ENCODE measurements around the gene PRX. TPM values are rescaled to one million over a fixed set of nuclear protein-coding genes. Genes with fewer than 3 reads are reported as not detected.
A peak's percentile ranks its signal among the peaks of the same experiment; 100 is the strongest.

Gene PRX
- total and polyA plus RNA-seq, 9 of the 15 experiments (the other 6 are each of a cell fraction or from before 2014, with no cell fraction given), result 0.65 to 3.5 (median 1.7) TPM; not detected in 2

GRCh38 chr19:40443131-40443999, 30.2 kb upstream of the PRX start (continued):
- TF ChIP-seq ZNF507 (tag; conservative IDR thresholded peaks at IDR 0.05), result no peak
- TF ChIP-seq, protein P1, sequence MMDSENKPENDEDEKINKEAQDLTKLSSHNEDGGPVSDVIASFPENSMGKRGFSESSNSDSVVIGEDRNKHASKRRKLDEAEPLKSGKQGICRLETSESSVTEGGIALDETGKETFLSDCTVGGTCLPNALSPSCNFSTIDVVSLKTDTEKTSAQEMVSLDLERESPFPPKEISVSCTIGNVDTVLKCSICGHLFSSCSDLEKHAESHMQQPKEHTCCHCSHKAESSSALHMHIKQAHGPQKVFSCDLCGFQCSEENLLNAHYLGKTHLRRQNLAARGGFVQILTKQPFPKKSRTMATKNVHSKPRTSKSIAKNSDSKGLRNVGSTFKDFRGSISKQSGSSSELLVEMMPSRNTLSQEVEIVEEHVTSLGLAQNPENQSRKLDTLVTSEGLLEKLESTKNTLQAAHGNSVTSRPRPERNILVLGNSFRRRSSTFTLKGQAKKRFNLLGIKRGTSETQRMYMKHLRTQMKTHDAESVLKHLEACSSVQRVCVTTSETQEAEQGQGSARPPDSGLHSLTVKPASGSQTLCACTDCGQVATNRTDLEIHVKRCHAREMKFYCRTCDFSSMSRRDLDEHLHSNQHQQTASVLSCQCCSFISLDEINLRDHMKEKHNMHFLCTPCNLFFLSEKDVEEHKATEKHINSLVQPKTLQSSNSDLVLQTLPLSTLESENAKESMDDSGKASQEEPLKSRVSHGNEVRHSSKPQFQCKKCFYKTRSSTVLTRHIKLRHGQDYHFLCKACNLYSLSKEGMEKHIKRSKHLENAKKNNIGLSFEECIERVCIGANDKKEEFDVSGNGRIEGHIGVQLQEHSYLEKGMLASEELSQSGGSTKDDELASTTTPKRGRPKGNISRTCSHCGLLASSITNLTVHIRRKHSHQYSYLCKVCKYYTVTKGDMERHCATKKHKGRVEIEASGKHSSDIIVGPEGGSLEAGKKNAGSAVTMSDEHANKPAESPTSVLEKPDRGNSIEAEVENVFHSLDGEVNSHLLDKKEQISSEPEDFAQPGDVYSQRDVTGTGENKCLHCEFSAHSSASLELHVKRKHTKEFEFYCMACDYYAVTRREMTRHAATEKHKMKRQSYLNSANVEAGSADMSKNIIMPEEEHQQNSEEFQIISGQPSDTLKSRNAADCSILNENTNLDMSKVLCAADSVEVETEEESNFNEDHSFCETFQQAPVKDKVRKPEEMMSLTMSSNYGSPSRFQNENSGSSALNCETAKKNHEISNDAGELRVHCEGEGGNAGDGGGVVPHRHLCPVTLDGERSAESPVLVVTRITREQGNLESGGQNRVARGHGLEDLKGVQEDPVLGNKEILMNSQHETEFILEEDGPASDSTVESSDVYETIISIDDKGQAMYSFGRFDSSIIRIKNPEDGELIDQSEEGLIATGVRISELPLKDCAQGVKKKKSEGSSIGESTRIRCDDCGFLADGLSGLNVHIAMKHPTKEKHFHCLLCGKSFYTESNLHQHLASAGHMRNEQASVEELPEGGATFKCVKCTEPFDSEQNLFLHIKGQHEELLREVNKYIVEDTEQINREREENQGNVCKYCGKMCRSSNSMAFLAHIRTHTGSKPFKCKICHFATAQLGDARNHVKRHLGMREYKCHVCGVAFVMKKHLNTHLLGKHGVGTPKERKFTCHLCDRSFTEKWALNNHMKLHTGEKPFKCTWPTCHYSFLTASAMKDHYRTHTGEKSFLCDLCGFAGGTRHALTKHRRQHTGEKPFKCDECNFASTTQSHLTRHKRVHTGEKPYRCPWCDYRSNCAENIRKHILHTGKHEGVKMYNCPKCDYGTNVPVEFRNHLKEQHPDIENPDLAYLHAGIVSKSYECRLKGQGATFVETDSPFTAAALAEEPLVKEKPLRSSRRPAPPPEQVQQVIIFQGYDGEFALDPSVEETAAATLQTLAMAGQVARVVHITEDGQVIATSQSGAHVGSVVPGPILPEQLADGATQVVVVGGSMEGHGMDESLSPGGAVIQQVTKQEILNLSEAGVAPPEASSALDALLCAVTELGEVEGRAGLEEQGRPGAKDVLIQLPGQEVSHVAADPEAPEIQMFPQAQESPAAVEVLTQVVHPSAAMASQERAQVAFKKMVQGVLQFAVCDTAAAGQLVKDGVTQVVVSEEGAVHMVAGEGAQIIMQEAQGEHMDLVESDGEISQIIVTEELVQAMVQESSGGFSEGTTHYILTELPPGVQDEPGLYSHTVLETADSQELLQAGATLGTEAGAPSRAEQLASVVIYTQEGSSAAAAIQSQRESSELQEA (IDR thresholded peaks at IDR 0.05; ENCODE audit: low read depth), result no peak
- TF ChIP-seq, protein P2, sequence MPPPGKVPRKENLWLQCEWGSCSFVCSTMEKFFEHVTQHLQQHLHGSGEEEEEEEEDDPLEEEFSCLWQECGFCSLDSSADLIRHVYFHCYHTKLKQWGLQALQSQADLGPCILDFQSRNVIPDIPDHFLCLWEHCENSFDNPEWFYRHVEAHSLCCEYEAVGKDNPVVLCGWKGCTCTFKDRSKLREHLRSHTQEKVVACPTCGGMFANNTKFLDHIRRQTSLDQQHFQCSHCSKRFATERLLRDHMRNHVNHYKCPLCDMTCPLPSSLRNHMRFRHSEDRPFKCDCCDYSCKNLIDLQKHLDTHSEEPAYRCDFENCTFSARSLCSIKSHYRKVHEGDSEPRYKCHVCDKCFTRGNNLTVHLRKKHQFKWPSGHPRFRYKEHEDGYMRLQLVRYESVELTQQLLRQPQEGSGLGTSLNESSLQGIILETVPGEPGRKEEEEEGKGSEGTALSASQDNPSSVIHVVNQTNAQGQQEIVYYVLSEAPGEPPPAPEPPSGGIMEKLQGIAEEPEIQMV (tag; conservative IDR thresholded peaks at IDR 0.05; ENCODE audit: low read depth), result no peak
- TF ChIP-seq COPS2 (conservative IDR thresholded peaks at IDR 0.05), result no peak
- peak; percentile 67 for TF ChIP-seq CTBP1 (IDR thresholded peaks at IDR 0.05; ENCODE audit: borderline replicate concordance)
- TF ChIP-seq CBX5 (IDR thresholded peaks at IDR 0.05; ENCODE audit: borderline replicate concordance, low read depth), result no peak
- TF ChIP-seq ATF6 (CRISPR knock-in tag; IDR thresholded peaks at IDR 0.05), result no peak
- TF ChIP-seq SRF (CRISPR knock-in tag; IDR thresholded peaks at IDR 0.05), result peak; percentile 34 to 88; a peak in 3 of 4 replicates
- no peak for TF ChIP-seq HMG20B (CRISPR knock-in tag; IDR thresholded peaks at IDR 0.05)
- no peak for TF ChIP-seq NCOA4 (IDR thresholded peaks at IDR 0.05; ENCODE audit: partially characterized antibody)
- TF ChIP-seq NCOA2 (IDR thresholded peaks at IDR 0.05; ENCODE audit: partially characterized antibody in 2 of 2), result no peak
